CD14-positive monocyte (primary cell): ENCODE measurements around the gene MCC. TPM values are rescaled to one million over a fixed set of nuclear protein-coding genes. Genes with fewer than 3 reads are reported as not detected.
A peak's percentile ranks its signal among the peaks of the same experiment; 100 is the strongest.

ENCODE experiments used
- DNase-seq, 3 donors: peaks; one replicate each; pipeline ENCODE4 v3.0.0-alpha.2; 2011 to 2022
- H2AFZ ChIP-seq: 2 replicates; pipeline ENCODE4 v1.6.0; 2012; ENCODE audit warnings: mild to moderate bottlenecking, low read depth, low read length, inconsistent platforms; ENCODE audit not compliant: insufficient read depth, poor library complexity, severe bottlenecking
- H3K27ac ChIP-seq, 2 donors: 1 replicate in 1 of 2; 2 replicates in 1 of 2; pipeline ENCODE4 v1.5.1; 2012 to 2013; ENCODE audit warnings: low read length in 2 of 2, control low read depth in 1 of 2, inconsistent platforms in 1 of 2, low read depth in 1 of 2, mild to moderate bottlenecking in 1 of 2
- H3K27me3 ChIP-seq, 2 donors: one replicate each; pipeline versions ENCODE4 v1.6.0 to v1.6.1; 2011 to 2013; ENCODE audit warnings: low read length in 2 of 2; ENCODE audit not compliant: control insufficient read depth in 2 of 2, insufficient read depth in 2 of 2
- H3K36me3 ChIP-seq, 2 donors: replicated peaks in 1 of 2; 1 replicate in 1 of 2; 2 replicates in 1 of 2; pipeline versions ENCODE4 v1.5.1 to v1.6.1; 2012 to 2013; ENCODE audit warnings: low read length in 2 of 2, control low read depth in 1 of 2, inconsistent platforms in 1 of 2, mild to moderate bottlenecking in 1 of 2; ENCODE audit not compliant: insufficient read depth in 2 of 2, control insufficient read depth in 1 of 2
- H3K4me1 ChIP-seq, 2 donors: 1 replicate in 1 of 2; 2 replicates in 1 of 2; pipeline versions ENCODE4 v1.5.1 to v1.6.1; 2012 to 2013; ENCODE audit warnings: low read length in 2 of 2, control low read depth in 1 of 2, inconsistent platforms in 1 of 2, mild to moderate bottlenecking in 1 of 2, moderate library complexity in 1 of 2; ENCODE audit not compliant: insufficient read depth in 2 of 2, control insufficient read depth in 1 of 2
- H3K4me2 ChIP-seq: replicated peaks from 2 replicates; pipeline ENCODE3; 2012; ENCODE audit warnings: low read length, moderate library complexity, mild to moderate bottlenecking; ENCODE audit not compliant: poor library complexity, severe bottlenecking; ENCODE audit errors: extremely low read depth
- H3K4me3 ChIP-seq, 3 experiments: fragments of 200-600 bp in 1 of 3; sonication (generic) in 1 of 3; replicated peaks in 1 of 3; 1 replicate in 2 of 3; 2 replicates in 1 of 3; pipeline ENCODE4 v1.5.1; 2011 to 2013; ENCODE audit warnings: low read length in 3 of 3, mild to moderate bottlenecking in 3 of 3, control low read depth in 2 of 3, low read depth in 2 of 3, inconsistent platforms in 1 of 3, moderate library complexity in 1 of 3
- H3K79me2 ChIP-seq: 2 replicates; pipeline ENCODE4 v1.6.0; 2012; ENCODE audit warnings: mild to moderate bottlenecking, control low read depth, inconsistent platforms, low read length, moderate library complexity; ENCODE audit not compliant: insufficient read depth
- H3K9ac ChIP-seq: 2 replicates; pipeline ENCODE4 v1.6.0; 2017; ENCODE audit warnings: low read length, mild to moderate bottlenecking; ENCODE audit not compliant: insufficient read depth, poor library complexity, severe bottlenecking
- H3K9me3 ChIP-seq, 2 donors: replicated peaks in 1 of 2; 1 replicate in 1 of 2; 2 replicates in 1 of 2; pipeline versions ENCODE4 v1.5.1 to v1.6.1; 2012 to 2013; ENCODE audit warnings: low read length in 2 of 2, control low read depth in 1 of 2; ENCODE audit not compliant: control insufficient read depth in 1 of 2, insufficient read depth in 1 of 2
- H4K20me1 ChIP-seq: 2 replicates; pipeline ENCODE4 v1.6.0; 2012; ENCODE audit warnings: mild to moderate bottlenecking, low read length, control low read depth, moderate library complexity; ENCODE audit not compliant: insufficient read depth
- H3K27ac Mint-ChIP-seq, 7 donors: one replicate each; pipeline ENCODE4 v1.8.0; 2020; ENCODE audit warnings: mild to moderate bottlenecking in 7 of 7, mixed read lengths in 7 of 7, moderate library complexity in 6 of 7, inconsistent platforms in 2 of 7
- H3K27me3 Mint-ChIP-seq, 3 donors: one replicate each; pipeline ENCODE4 v1.8.0; 2021 to 2022; ENCODE audit warnings: low read depth in 3 of 3, mild to moderate bottlenecking in 3 of 3, mixed read lengths in 3 of 3, moderate library complexity in 3 of 3, inconsistent platforms in 1 of 3
- H3K36me3 Mint-ChIP-seq, 2 donors: one replicate each; pipeline ENCODE4 v1.8.0; 2020; ENCODE audit warnings: mixed read lengths in 2 of 2, inconsistent platforms in 1 of 2, mild to moderate bottlenecking in 1 of 2
- H3K4me1 Mint-ChIP-seq: one replicate; pipeline ENCODE4 v1.8.0; 2020; ENCODE audit warnings: mild to moderate bottlenecking, mixed read lengths
- H3K4me3 Mint-ChIP-seq, 2 donors: one replicate each; pipeline ENCODE4 v1.8.0; 2020; ENCODE audit warnings: mild to moderate bottlenecking in 2 of 2, mixed read lengths in 2 of 2, moderate library complexity in 1 of 2
- H3K9me3 Mint-ChIP-seq, 7 donors: one replicate each; pipeline ENCODE4 v1.8.0; 2020 to 2022; ENCODE audit warnings: mixed read lengths in 7 of 7, mild to moderate bottlenecking in 6 of 7, moderate library complexity in 6 of 7, inconsistent platforms in 2 of 7
- WGBS: methylation state at CpG from one replicate; pipeline ENCODE4 v1.1.5; 2013; ENCODE audit warnings: missing lambda C conversion rate; ENCODE audit not compliant: insufficient coverage; 5-methylcytosine and 5-hydroxymethylcytosine counted together
- intact Hi-C, 2 donors: fragments of 100-400 bp; cut with micrococcal nuclease; formaldehyde crosslinking; loops; one replicate each; pipeline versions ENCODE4 v1.15.0 to v1.15.1; 2023
- polyA plus RNA-seq, 3 donors: library from polyadenylated mRNA; depleted of rRNA in 1 of 3; unstranded in 2 of 3; stranded (reverse) in 1 of 3; fragments of 300-500 nt in 2 of 3; fragments of >200 nt in 1 of 3; fragmentation: Illumina TruSeq in 2 of 3; gene quantifications; 1 replicate in 2 of 3; 2 replicates in 1 of 3; pipeline ENCODE4 v1.2.3, GENCODE V29; 2012 to 2021
- TF ChIP-seq, protein P1 (sequence below): fragments of 200-600 bp; IDR thresholded peaks from one replicate; pipeline ENCODE4 v1.8.0; 2022; ENCODE audit warnings: antibody characterized with exemption, mild to moderate bottlenecking

The MCC gene
- polyA plus RNA-seq, 3 donors, result 0.09 TPM; not detected in 2

DNA sequence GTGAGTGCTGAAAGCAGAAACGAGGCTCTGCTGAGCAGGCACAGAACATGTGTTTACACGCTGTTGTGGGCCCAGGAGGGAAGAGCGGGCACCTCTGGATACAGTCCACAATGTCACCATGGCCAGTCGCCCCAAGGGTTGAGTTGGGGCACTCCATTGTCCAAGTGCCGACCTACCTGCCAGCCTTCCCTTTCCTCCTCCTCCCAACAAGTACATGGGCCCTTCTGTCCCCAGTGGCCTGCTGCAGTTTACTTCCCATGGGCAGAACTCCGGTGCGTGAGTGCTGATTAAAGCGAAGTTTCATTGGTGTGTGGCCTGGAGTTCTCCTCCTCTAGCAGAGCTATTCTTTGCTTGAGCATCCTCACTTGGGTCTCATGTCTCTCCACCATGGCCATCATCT is 461.2 kb downstream of the MCC start:
- Histone ChIP-seq H3K36me3 (peaks cover 32 to 54% of the 10 kb centered on the region in 2 donors), H3K79me2 (no peaks in the 10 kb centered on the region), H3K4me2 (no peak overlapping the region), H4K20me1 (peaks cover 38% of the 10 kb centered on the region), H3K9me3 (no peaks in the 10 kb centered on the region), H3K27me3 (no peaks in the 10 kb centered on the region), H3K4me3 (no peak overlapping the region), H3K27ac (no peak overlapping the region), H2AFZ (no peak overlapping the region), H3K9ac (no peak overlapping the region), H3K4me1 (peaks cover 0 to 4% of the 10 kb centered on the region in 2 donors)
- H3K27me3 Mint-ChIP-seq, result peaks cover 0 to 3% (median 0%) of the 10 kb centered on the region in 3 donors
- H3K9me3 Mint-ChIP-seq, result no peaks in the 10 kb centered on the region
- H3K4me3 Mint-ChIP-seq, result no peak overlapping the region
- intact Hi-C loops, result no loop called here
- peaks cover 8% of the 10 kb centered on the region for H3K4me1 Mint-ChIP-seq
- H3K36me3 Mint-ChIP-seq, result peaks cover 38 to 55% of the 10 kb centered on the region in 2 donors
- WGBS, result 86% methylated on average over 7 of the region's 8 CpGs
- no peak for DNase-seq
- TF ChIP-seq, protein P1, sequence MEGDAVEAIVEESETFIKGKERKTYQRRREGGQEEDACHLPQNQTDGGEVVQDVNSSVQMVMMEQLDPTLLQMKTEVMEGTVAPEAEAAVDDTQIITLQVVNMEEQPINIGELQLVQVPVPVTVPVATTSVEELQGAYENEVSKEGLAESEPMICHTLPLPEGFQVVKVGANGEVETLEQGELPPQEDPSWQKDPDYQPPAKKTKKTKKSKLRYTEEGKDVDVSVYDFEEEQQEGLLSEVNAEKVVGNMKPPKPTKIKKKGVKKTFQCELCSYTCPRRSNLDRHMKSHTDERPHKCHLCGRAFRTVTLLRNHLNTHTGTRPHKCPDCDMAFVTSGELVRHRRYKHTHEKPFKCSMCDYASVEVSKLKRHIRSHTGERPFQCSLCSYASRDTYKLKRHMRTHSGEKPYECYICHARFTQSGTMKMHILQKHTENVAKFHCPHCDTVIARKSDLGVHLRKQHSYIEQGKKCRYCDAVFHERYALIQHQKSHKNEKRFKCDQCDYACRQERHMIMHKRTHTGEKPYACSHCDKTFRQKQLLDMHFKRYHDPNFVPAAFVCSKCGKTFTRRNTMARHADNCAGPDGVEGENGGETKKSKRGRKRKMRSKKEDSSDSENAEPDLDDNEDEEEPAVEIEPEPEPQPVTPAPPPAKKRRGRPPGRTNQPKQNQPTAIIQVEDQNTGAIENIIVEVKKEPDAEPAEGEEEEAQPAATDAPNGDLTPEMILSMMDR, result no peak
- H3K27ac Mint-ChIP-seq, result peak overlapping the region in 1 of 7 donors; percentile 75

GRCh38 chr5:113026211-113026610 is 462.0 kb downstream of the MCC start:
- DNase-seq, result no peak
- Histone ChIP-seq H3K79me2 (no peaks in the 10 kb centered on the region), H4K20me1 (peaks cover 46% of the 10 kb centered on the region), H3K9ac (no peak overlapping the region), H3K4me2 (no peak overlapping the region), H3K4me3 (no peak overlapping the region), H2AFZ (no peak overlapping the region), H3K27ac (no peak overlapping the region), H3K9me3 (no peaks in the 10 kb centered on the region), H3K27me3 (no peaks in the 10 kb centered on the region), H3K4me1 (peaks cover 0 to 4% of the 10 kb centered on the region in 2 donors), H3K36me3 (peaks cover 38 to 61% of the 10 kb centered on the region in 2 donors)
- Mint-ChIP-seq H3K36me3 (peaks cover 40 to 57% of the 10 kb centered on the region in 2 donors), H3K27me3 (peaks cover 0 to 3% (median 0%) of the 10 kb centered on the region in 3 donors), H3K9me3 (no peaks in the 10 kb centered on the region), H3K4me1 (peaks cover 11% of the 10 kb centered on the region), H3K27ac (no peak overlapping the region), H3K4me3 (no peak overlapping the region)
- TF ChIP-seq, protein P1, result no peak
- intact Hi-C loops, result no loop called here
- 100% methylated on average over 1 of the region's 4 CpGs for WGBS
